Smooth muscle cell (in vitro differentiated cells): Measurements from ENCODE around the gene GPBP1. TPM values are rescaled to one million over a fixed set of nuclear protein-coding genes. Genes with fewer than 3 reads are reported as not detected.

Experiments
- DNase-seq: peaks from one replicate; lab custom pipeline; 2025; ENCODE audit not compliant: unreplicated experiment; lab: John Stamatoyannopoulos, UW
- H2AFZ ChIP-seq: fragments of 200-600 bp; sonication (generic); 2 replicates; pipeline ENCODE4 v1.6.0; 2016; ENCODE audit warnings: antibody characterized with exemption, low read depth, mild to moderate bottlenecking
- H3F3A ChIP-seq: fragments of 200-600 bp; sonication (generic); 2 replicates; pipeline ENCODE4 v1.6.0; 2017; ENCODE audit warnings: antibody characterized with exemption, low read depth
- H3K27ac ChIP-seq: fragments of 200-600 bp; sonication (generic); 2 replicates; pipeline ENCODE4 v1.5.1; 2016; ENCODE audit warnings: low read depth, mild to moderate bottlenecking
- H3K27me3 ChIP-seq: fragments of 200-600 bp; sonication (generic); 2 replicates; pipeline ENCODE4 v1.6.1; 2016; ENCODE audit warnings: low read depth, mild to moderate bottlenecking
- H3K36me3 ChIP-seq: fragments of 200-600 bp; sonication (generic); 2 replicates; pipeline ENCODE4 v1.5.1; 2016; ENCODE audit warnings: low read depth
- H3K4me1 ChIP-seq: fragments of 200-600 bp; sonication (generic); 2 replicates; pipeline ENCODE4 v1.5.1; 2016; ENCODE audit warnings: low read depth
- H3K4me2 ChIP-seq: fragments of 200-600 bp; sonication (generic); 2 replicates; pipeline ENCODE4 v1.6.0; 2016; ENCODE audit warnings: mild to moderate bottlenecking
- H3K4me3 ChIP-seq: fragments of 200-600 bp; sonication (generic); 2 replicates; pipeline ENCODE4 v1.5.1; 2016; ENCODE audit warnings: mild to moderate bottlenecking
- H3K79me2 ChIP-seq: fragments of 200-600 bp; sonication (generic); 2 replicates; pipeline ENCODE4 v1.6.0; 2016; ENCODE audit warnings: low read depth, mild to moderate bottlenecking
- H3K9ac ChIP-seq: fragments of 200-600 bp; sonication (generic); 2 replicates; pipeline ENCODE4 v1.6.0; 2016; ENCODE audit warnings: low read depth
- H3K9me3 ChIP-seq: fragments of 200-600 bp; sonication (generic); replicated peaks from 2 replicates; pipeline ENCODE4 v1.5.1; 2016; ENCODE audit warnings: low read depth
- H4K20me1 ChIP-seq: fragments of 200-600 bp; sonication (generic); 2 replicates; pipeline ENCODE4 v1.6.0; 2016; ENCODE audit warnings: low read depth
- CTCF ChIP-seq: fragments of 200-600 bp; sonication (generic); IDR thresholded peaks from 2 replicates; pipeline ENCODE4 v1.5.1; 2017; ENCODE audit warnings: borderline replicate concordance, mild to moderate bottlenecking, antibody characterized with exemption; ENCODE audit not compliant: insufficient read depth, poor library complexity, severe bottlenecking
- WGBS: methylation state at CpG from one replicate; pipeline ENCODE4 v1.1.7; 2016; ENCODE audit warnings: low lambda C conversion rate; 5-methylcytosine and 5-hydroxymethylcytosine counted together
- polyA plus RNA-seq: library from polyadenylated mRNA; unstranded; fragments of >200 nt; fragmentation: Nextera tagmentation; extraction: Ambion mirVana; gene quantifications from 2 replicates; pipeline ENCODE4 v1.2.1, GENCODE V29; 2016
- total RNA-seq: library from RNA; depleted of rRNA; stranded (reverse); fragments of >200 nt; gene quantifications from 2 replicates; pipeline ENCODE4 v1.2.3, GENCODE V29; 2014

Gene GPBP1
- total and polyA plus RNA-seq, 2 experiments from 2014 or later = 45.4 to 78.8 TPM

- H3K4me1 ChIP-seq = no peaks in the 10 kb centered on the region
- H3K4me2 ChIP-seq = no peak overlapping the region
- no peak for TF ChIP-seq CTCF
- WGBS = 95% methylated on average over 1 of the region's 1 CpG
- H3K4me3 ChIP-seq = no peak overlapping the region
- no peaks in the 10 kb centered on the region for H3K36me3 ChIP-seq
- no peaks in the 10 kb centered on the region for H3K27me3 ChIP-seq
- no peak overlapping the region for H3K27ac ChIP-seq
- no peaks in the 10 kb centered on the region for H3F3A ChIP-seq
- no peak overlapping the region for H3K9ac ChIP-seq
- H4K20me1 ChIP-seq = peaks cover 100% of the 10 kb centered on the region
- H3K79me2 ChIP-seq = peaks cover 100% of the 10 kb centered on the region
- H2AFZ ChIP-seq = no peak overlapping the region
- no peaks in the 10 kb centered on the region for H3K9me3 ChIP-seq
- DNase-seq = no peak
Observed at GRCh38 chr5:57202811-57203210, 29.0 kb downstream of the GPBP1 start.

GRCh38 chr5:57207007-57207653 is 33.3 kb downstream of the GPBP1 start:
- no peaks in the 10 kb centered on the region for H3F3A ChIP-seq
- peaks cover 100% of the 10 kb centered on the region for H3K79me2 ChIP-seq
- no peak overlapping the region for H3K4me3 ChIP-seq
- H3K9me3 ChIP-seq = no peaks in the 10 kb centered on the region
- DNase-seq = no peak
- peaks cover 100% of the 10 kb centered on the region for H4K20me1 ChIP-seq
- H3K27ac ChIP-seq = no peak overlapping the region
- no peak overlapping the region for H2AFZ ChIP-seq
- H3K27me3 ChIP-seq = no peaks in the 10 kb centered on the region
- no peak overlapping the region for H3K4me2 ChIP-seq
- peaks cover 5% of the 10 kb centered on the region for H3K4me1 ChIP-seq
- H3K9ac ChIP-seq = no peak overlapping the region
- H3K36me3 ChIP-seq = no peaks in the 10 kb centered on the region
- TF ChIP-seq CTCF = no peak
- 96% methylated on average over 7 of the region's 7 CpGs for WGBS

GRCh38 chr5:57207681-57208080 is 33.8 kb downstream of the GPBP1 start:
- Histone ChIP-seq H2AFZ (no peak overlapping the region), H3K27me3 (no peaks in the 10 kb centered on the region), H3K27ac (no peak overlapping the region), H3K4me3 (no peak overlapping the region), H3F3A (no peaks in the 10 kb centered on the region), H3K9ac (no peak overlapping the region), H3K9me3 (no peaks in the 10 kb centered on the region), H3K36me3 (no peaks in the 10 kb centered on the region), H4K20me1 (peaks cover 100% of the 10 kb centered on the region), H3K4me1 (peaks cover 5% of the 10 kb centered on the region), H3K79me2 (peaks cover 100% of the 10 kb centered on the region), H3K4me2 (no peak overlapping the region)
- TF ChIP-seq CTCF = no peak
- WGBS = 95% methylated on average over 7 of the region's 7 CpGs
- no peak for DNase-seq
